ENCODE measurements around the gene XCL2. TPM values are rescaled to one million over a fixed set of nuclear protein-coding genes. Genes with fewer than 3 reads are reported as not detected.

XCL2 gene
- total RNA-seq, 2 donors from 2014 or later, result not detected

DNA sequence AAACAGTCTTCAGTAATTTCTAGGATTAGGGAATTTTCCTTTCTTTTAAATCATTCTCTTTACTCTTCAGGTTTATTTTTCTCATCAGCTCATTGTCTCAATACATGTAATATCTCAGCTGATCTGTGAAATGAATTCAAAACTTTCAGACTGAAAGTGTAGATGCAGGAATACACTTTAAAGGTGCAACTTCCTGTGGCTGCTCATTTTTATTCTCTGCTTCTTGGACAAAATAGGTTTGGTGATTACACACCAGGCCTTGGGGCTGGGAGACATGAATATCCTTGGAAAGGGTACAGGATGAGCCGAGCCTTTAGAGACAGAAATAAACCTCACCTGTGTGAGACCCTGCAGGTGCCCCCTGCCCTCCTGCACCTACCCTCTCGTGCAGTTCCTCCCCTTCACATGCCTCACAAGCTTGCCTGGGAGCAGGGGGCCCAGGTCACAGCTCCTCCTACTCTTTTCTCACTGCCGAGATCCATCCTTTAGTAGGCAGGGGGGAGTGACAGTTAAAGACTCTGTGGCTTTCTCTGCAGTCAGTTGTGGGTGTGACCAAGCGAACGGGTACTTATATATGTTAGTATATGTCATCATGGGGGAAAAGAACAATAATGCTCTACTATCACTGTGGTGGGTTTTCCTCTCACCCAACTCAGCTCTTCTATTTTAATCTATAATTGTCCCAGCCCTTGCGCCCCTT, 23.6 kb downstream of the XCL2 start:
- no peak for ATAC-seq
- no peak for DNase-seq
- no peak overlapping the region for H3K27ac ChIP-seq
- intact Hi-C loops (cut with DNase I), result no loop called here
- 62 to 71% methylated on average over 6 of the region's 6 CpGs for WGBS, 2 donors
- H3K27me3 ChIP-seq, result no peaks in the 10 kb centered on the region
- TF ChIP-seq POLR2A (IDR thresholded peaks at IDR 0.05), result no peak
- TF ChIP-seq, protein P1, sequence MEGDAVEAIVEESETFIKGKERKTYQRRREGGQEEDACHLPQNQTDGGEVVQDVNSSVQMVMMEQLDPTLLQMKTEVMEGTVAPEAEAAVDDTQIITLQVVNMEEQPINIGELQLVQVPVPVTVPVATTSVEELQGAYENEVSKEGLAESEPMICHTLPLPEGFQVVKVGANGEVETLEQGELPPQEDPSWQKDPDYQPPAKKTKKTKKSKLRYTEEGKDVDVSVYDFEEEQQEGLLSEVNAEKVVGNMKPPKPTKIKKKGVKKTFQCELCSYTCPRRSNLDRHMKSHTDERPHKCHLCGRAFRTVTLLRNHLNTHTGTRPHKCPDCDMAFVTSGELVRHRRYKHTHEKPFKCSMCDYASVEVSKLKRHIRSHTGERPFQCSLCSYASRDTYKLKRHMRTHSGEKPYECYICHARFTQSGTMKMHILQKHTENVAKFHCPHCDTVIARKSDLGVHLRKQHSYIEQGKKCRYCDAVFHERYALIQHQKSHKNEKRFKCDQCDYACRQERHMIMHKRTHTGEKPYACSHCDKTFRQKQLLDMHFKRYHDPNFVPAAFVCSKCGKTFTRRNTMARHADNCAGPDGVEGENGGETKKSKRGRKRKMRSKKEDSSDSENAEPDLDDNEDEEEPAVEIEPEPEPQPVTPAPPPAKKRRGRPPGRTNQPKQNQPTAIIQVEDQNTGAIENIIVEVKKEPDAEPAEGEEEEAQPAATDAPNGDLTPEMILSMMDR (IDR thresholded peaks at IDR 0.05), result no peak
- H3K36me3 ChIP-seq (replicated peaks in 1 of 2; ENCODE audit: insufficient read depth in 1 of 2, low read depth in 2 of 2), result no peaks in the 10 kb centered on the region
- H3K9me3 ChIP-seq, result no peaks in the 10 kb centered on the region
- H3K4me3 ChIP-seq, result no peak overlapping the region
- H3K4me1 ChIP-seq, result no peaks in the 10 kb centered on the region

DNA sequence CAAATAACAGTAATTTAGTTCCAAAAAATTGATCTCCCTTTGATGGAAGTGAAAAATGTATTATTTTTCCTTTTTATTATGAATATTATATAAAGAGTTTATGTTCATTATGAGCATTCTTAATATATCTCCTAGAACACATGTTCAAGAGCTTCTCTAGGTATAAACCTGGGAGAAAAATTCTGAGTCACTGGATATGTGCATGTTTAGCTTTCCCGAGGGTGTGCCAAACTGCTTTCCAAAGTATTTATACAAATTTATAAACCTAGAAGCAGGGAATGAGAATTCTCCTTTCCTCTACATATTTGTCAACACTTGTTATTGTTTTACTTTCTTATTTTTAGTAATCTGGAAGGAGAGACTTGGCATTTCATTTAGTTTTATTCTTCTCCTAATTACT, 25.0 kb downstream of the XCL2 start:
- DNase-seq, result no peak
- Histone ChIP-seq H3K9me3 (no peaks in the 10 kb centered on the region), H3K4me3 (no peak overlapping the region), H3K27ac (no peak overlapping the region), H3K4me1 (no peaks in the 10 kb centered on the region), H3K27me3 (no peaks in the 10 kb centered on the region), H3K36me3 (replicated peaks in 1 of 2; ENCODE audit: insufficient read depth in 1 of 2, low read depth in 2 of 2) (no peaks in the 10 kb centered on the region)
- TF ChIP-seq, protein P1 (IDR thresholded peaks at IDR 0.05), result no peak
- no peak for TF ChIP-seq POLR2A (IDR thresholded peaks at IDR 0.05)
- WGBS, 2 donors, result 92 to 97% methylated on average over 1 of the region's 1 CpG
- intact Hi-C loops (cut with DNase I), result no loop called here
- no peak for ATAC-seq

DNA sequence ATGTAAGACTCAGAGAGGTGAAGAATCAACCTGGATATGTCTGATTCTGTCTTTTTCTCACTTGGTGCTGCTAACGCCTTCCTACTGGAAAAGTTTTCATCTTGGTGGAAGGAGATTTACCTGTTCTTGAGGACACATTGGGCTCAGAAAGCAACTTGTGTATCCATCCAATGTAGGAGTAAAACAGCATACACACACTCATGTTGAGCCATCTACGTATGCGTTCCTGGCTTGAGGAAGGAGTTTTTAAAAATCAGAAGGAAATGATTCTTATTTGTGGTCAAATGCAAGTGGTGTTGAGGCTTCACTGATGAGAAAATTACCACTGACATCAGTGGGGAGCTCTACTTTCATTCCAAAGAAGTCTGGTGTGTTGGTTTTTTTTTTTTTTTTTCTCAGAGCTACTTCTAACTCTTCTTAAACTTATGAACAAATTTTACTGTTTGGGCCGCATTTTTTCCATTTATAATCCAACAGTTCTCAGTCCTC, 25.6 kb downstream of the XCL2 start:
- Histone ChIP-seq H3K4me1 (no peaks in the 10 kb centered on the region), H3K9me3 (no peaks in the 10 kb centered on the region), H3K36me3 (replicated peaks in 1 of 2; ENCODE audit: insufficient read depth in 1 of 2, low read depth in 2 of 2) (no peaks in the 10 kb centered on the region), H3K4me3 (no peak overlapping the region), H3K27me3 (no peaks in the 10 kb centered on the region), H3K27ac (no peak overlapping the region)
- DNase-seq, result no peak
- intact Hi-C loops (cut with DNase I), result no loop called here
- ATAC-seq, result no peak
- TF ChIP-seq, protein P1 (IDR thresholded peaks at IDR 0.05), result no peak
- TF ChIP-seq POLR2A (IDR thresholded peaks at IDR 0.05), result no peak
- WGBS, 2 donors, result 68 to 88% methylated on average over 4 of the region's 4 CpGs

DNA sequence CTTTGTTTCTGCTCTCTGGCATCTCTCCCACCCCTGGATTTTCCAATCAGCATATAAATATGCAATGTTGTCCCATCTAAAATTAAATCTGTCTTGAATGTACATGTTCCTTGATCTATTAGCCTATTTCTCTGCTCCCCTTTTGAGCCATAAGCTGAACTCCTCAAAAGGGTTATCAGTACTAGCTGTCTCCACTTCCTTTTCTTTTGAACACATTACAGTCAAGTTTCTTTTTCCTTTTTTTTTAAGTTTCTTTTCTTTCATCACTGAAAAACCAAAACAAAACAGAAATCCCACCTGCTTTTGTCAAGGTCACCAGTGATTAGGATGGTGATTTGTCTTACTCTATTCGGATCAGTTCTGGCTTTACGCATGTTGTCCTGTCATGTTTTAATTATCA, 29.3 kb downstream of the XCL2 start:
- intact Hi-C loops (cut with DNase I), result no loop called here
- no peaks in the 10 kb centered on the region for H3K9me3 ChIP-seq
- no peaks in the 10 kb centered on the region for H3K36me3 ChIP-seq (replicated peaks in 1 of 2; ENCODE audit: insufficient read depth in 1 of 2, low read depth in 2 of 2)
- no peak overlapping the region for H3K4me3 ChIP-seq
- no peak for DNase-seq
- no peak overlapping the region for H3K27ac ChIP-seq
- TF ChIP-seq, protein P1 (IDR thresholded peaks at IDR 0.05), result no peak
- no peak for TF ChIP-seq POLR2A (IDR thresholded peaks at IDR 0.05)
- no peaks in the 10 kb centered on the region for H3K27me3 ChIP-seq
- no peak for ATAC-seq
- 80 to 86% methylated on average over 2 of the region's 2 CpGs for WGBS, 2 donors
- no peaks in the 10 kb centered on the region for H3K4me1 ChIP-seq
